ENCODE data around the gene XRCC4.

- TF ChIP-seq CTCF (IDR thresholded peaks at IDR 0.05; ENCODE audit: low read depth, low read length): no peak
- TF ChIP-seq POLR2A (IDR thresholded peaks at IDR 0.05; ENCODE audit: extremely low read depth, insufficient read length): no peak
- no peak for TF ChIP-seq MYC (IDR thresholded peaks at IDR 0.05; ENCODE audit: low read depth, low read length)
- no peak for TF ChIP-seq MAX (IDR thresholded peaks at IDR 0.05; ENCODE audit: low read depth, low read length)
Observed at GRCh38 chr5:83353774-83354173, 276.4 kb downstream of the XRCC4 start.

All from NB4 (cell line).